Vagina (tissue), 2 donors: Measurements from ENCODE around the gene C1orf94.

Source experiments
- CTCF ChIP-seq, 3 experiments: fragments of 450-650 bp in 2 of 3; fragments of 200-600 bp in 1 of 3; sonication (generic) in 1 of 3; IDR thresholded peaks; one replicate each; pipeline ENCODE4 v1.5.1; 2017 to 2019; ENCODE audit warnings: antibody characterized with exemption in 3 of 3, mild to moderate bottlenecking in 2 of 3, moderate library complexity in 2 of 3
- POLR2AphosphoS5 ChIP-seq, 2 donors: sonication (generic); formaldehyde crosslinking; IDR thresholded peaks; one replicate each; pipeline ENCODE4 v1.9.0; 2017; ENCODE audit warnings: antibody characterized with exemption in 2 of 2, mild to moderate bottlenecking in 2 of 2, low read depth in 1 of 2; ENCODE audit not compliant: insufficient read depth in 1 of 2

GRCh38 chr1:34162852-34163766 lies 13.6 kb upstream of the C1orf94 start:
- TF ChIP-seq CTCF (IDR thresholded peaks at IDR 0.05) = peak; percentile 5 to 28 (median 8)
- no peak for TF ChIP-seq POLR2AphosphoS5 (IDR thresholded peaks at IDR 0.05; ENCODE audit: insufficient read depth in 1 of 2, low read depth in 1 of 2)
